Measurements from ENCODE around the gene MIAT.

MIAT gene

DNA sequence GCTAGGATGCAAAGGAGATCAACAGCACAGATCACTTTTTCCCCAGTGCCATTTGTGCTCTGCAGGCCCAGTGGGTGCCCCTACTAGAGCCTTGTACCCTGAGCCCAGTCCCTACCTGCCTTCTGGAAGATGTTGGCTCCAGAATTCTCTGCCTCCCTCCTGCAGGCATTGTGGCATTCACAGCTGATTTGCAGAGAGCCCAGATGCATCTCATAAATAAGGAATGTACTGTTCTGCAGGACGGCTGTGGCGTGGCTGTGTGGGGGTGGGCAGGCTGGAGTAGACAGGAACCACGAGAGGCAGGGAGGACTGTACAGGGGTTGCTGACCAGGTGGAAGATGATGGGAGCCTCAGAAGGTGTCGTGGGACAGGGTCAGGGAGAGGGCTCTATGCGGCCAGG, 11.2 kb upstream of the MIAT start:
- no peak for TF ChIP-seq CTCF (IDR thresholded peaks at IDR 0.05; ENCODE audit: low read depth, low read length)
- peak; percentile 23 to 41 for DNase-seq (ENCODE audit: low read depth in 2 of 2)
- H3K4me3 ChIP-seq (replicated peaks in 1 of 2; ENCODE audit: low read depth in 2 of 2, low read length in 2 of 2) = no peak overlapping the region

DNA sequence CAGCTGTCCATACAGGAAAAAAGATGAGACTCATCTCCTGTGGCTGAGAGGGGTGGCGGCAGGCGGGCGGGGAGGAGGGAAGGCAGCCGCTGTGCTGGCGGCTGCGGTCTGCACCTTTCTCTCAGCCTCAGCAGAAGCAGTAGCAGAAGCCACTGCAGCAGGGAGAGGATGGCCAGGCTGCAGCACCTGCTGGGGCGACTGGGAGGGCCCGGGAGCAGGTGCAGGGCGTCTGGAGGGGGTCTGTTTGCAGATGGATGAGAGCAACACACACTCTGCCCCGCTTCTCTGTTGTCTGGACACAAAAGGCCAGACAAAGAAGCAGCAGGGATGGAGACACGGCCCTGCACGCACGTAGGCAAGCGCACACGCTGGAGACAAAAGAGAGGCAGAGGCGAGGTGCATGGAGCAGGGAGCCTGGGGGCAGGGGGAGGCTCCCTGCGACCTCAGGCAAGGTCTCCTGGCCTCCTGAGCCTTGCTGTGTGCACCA, 9.3 kb upstream of the MIAT start:
- no peak for DNase-seq (ENCODE audit: low read depth in 2 of 2)
- no peak overlapping the region for H3K4me3 ChIP-seq (replicated peaks in 1 of 2; ENCODE audit: low read depth in 2 of 2, low read length in 2 of 2)
- no peak for TF ChIP-seq CTCF (IDR thresholded peaks at IDR 0.05; ENCODE audit: low read depth, low read length)

- no peak for TF ChIP-seq CTCF (IDR thresholded peaks at IDR 0.05; ENCODE audit: low read depth, low read length)
- peak in 1 of 2 donors; percentile 89 for DNase-seq (ENCODE audit: low read depth in 2 of 2)
- H3K4me3 ChIP-seq (replicated peaks in 1 of 2; ENCODE audit: low read depth in 2 of 2, low read length in 2 of 2) = no peak overlapping the region
Measured at GRCh38 chr22:26648528-26649388, 8.6 kb upstream of the MIAT start.

DNA sequence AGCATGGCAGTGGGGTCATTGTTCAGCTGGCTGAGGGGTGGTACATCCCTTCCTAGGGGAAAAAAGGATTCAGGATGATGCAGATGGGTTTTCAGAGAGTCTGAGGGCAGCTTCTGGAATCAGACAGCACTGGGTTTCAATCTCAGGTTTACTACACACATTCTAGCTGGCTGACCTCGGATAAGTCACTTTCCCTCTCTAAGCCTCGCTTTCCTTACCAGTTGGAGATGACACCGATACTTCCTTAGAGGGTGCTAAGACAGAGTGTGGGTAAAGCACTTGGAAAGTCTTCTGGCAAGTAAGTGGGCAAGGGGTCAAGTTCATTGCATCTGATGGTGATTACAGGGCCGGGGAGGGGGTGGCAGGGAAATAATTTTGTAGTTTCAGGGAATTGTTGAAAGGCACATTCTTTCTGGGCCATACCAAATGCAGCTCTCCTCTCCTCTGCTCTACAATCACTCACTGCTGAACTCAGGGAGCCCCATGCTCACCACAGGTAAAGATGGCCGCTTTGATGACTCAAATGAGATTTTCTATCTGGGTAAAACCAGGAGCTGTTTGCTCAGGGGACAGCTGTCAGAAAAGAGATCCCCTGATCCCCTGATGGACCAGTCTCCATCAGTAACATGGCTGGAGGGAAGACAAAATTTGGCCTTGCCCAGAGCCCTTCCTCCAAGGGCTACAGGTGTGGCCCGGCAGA, 6.5 kb upstream of the MIAT start:
- no peak for TF ChIP-seq CTCF (IDR thresholded peaks at IDR 0.05; ENCODE audit: low read depth, low read length)
- no peak for DNase-seq (ENCODE audit: low read depth in 2 of 2)

GRCh38 chr22:26651815-26652214, 5.6 kb upstream of the MIAT start:
- H3K4me3 ChIP-seq (replicated peaks in 1 of 2; ENCODE audit: low read depth in 2 of 2, low read length in 2 of 2) = no peak overlapping the region
- no peak for DNase-seq (ENCODE audit: low read depth in 2 of 2)
- TF ChIP-seq CTCF (IDR thresholded peaks at IDR 0.05; ENCODE audit: low read depth, low read length) = no peak

More for the DNA sequence above, 6.5 kb upstream of the MIAT start:
- H3K4me3 ChIP-seq (replicated peaks in 1 of 2; ENCODE audit: low read depth in 2 of 2, low read length in 2 of 2) = no peak overlapping the region

- TF ChIP-seq CTCF (IDR thresholded peaks at IDR 0.05; ENCODE audit: low read depth, low read length) = no peak
- DNase-seq (ENCODE audit: low read depth in 2 of 2) = no peak
- peak overlapping the region; percentile 27 to 35 for H3K4me3 ChIP-seq (replicated peaks in 1 of 2; ENCODE audit: low read depth in 2 of 2, low read length in 2 of 2)
Measured at GRCh38 chr22:26658161-26658560, 773 bp downstream of the MIAT start.
